SH-SY5Y (cell line): Measurements from ENCODE around the gene CNR2.

Source experiments
- GATA2 ChIP-seq: IDR thresholded peaks from 2 replicates; pipeline ENCODE4 v1.6.1; 2011; ENCODE audit warnings: mild to moderate bottlenecking, low read depth, low read length
- GATA3 ChIP-seq: IDR thresholded peaks from 2 replicates; pipeline ENCODE4 v1.6.1; 2011; ENCODE audit warnings: low read depth, mild to moderate bottlenecking, low read length, moderate library complexity

GRCh38 chr1:23878668-23879067, 34.5 kb downstream of the CNR2 start:
- TF ChIP-seq GATA3: no peak
- no peak for TF ChIP-seq GATA2
